Left kidney (tissue), 8 donors: ENCODE data around the gene PPHLN1. TPM values are rescaled to one million over a fixed set of nuclear protein-coding genes. Genes with fewer than 3 reads are reported as not detected.
A peak's percentile ranks its signal among the peaks of the same experiment; 100 is the strongest.

Experiments used
- DNase-seq: peaks from one replicate; pipeline ENCODE4 v3.0.0-alpha.2; 2013
- long read RNA-seq, 8 donors: transcript quantifications; one replicate each; lab custom pipeline, GENCODE V29; 2026
- polyA plus RNA-seq: library from polyadenylated mRNA; unstranded; fragments of 120-200 nt; gene quantifications from one replicate; pipeline ENCODE4 v1.2.1, GENCODE V29; 2013; ENCODE audit not compliant: insufficient read length

PPHLN1 gene, protein sequence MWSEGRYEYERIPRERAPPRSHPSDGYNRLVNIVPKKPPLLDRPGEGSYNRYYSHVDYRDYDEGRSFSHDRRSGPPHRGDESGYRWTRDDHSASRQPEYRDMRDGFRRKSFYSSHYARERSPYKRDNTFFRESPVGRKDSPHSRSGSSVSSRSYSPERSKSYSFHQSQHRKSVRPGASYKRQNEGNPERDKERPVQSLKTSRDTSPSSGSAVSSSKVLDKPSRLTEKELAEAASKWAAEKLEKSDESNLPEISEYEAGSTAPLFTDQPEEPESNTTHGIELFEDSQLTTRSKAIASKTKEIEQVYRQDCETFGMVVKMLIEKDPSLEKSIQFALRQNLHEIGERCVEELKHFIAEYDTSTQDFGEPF
- polyA plus RNA-seq, result 79.3 TPM
- long read RNA-seq, donor 1, full-length matches to known transcripts, result 16 of 21 reads
- long read RNA-seq, donor 1, partial matches to known transcripts, result 5 of 21 reads
- long read RNA-seq, donor 1, other reads (novel, unspliced or antisense), result 0 of 21 reads
- long read RNA-seq, donor 2, full-length matches to known transcripts, result 33 of 47 reads
- long read RNA-seq, donor 2, partial matches to known transcripts, result 8 of 47 reads
- long read RNA-seq, donor 2, other reads (novel, unspliced or antisense), result 6 of 47 reads
- long read RNA-seq, donor 3, full-length matches to known transcripts, result 25 of 63 reads
- long read RNA-seq, donor 3, partial matches to known transcripts, result 33 of 63 reads
- long read RNA-seq, donor 3, other reads (novel, unspliced or antisense), result 5 of 63 reads
- long read RNA-seq, donor 4, full-length matches to known transcripts, result 8 of 65 reads
- long read RNA-seq, donor 4, partial matches to known transcripts, result 50 of 65 reads
- long read RNA-seq, donor 4, other reads (novel, unspliced or antisense), result 7 of 65 reads
- long read RNA-seq, donor 5, full-length matches to known transcripts, result 37 of 43 reads
- long read RNA-seq, donor 5, partial matches to known transcripts, result 6 of 43 reads
- long read RNA-seq, donor 5, other reads (novel, unspliced or antisense), result 0 of 43 reads
- long read RNA-seq, donor 6, full-length matches to known transcripts, result 27 of 47 reads
- long read RNA-seq, donor 6, partial matches to known transcripts, result 20 of 47 reads
- long read RNA-seq, donor 6, other reads (novel, unspliced or antisense), result 0 of 47 reads
- long read RNA-seq, donor 7, full-length matches to known transcripts, result 47 of 437 reads
- long read RNA-seq, donor 7, partial matches to known transcripts, result 306 of 437 reads
- long read RNA-seq, donor 7, other reads (novel, unspliced or antisense), result 84 of 437 reads
- long read RNA-seq, donor 8, full-length matches to known transcripts, result 17 of 118 reads
- long read RNA-seq, donor 8, partial matches to known transcripts, result 63 of 118 reads
- long read RNA-seq, donor 8, other reads (novel, unspliced or antisense), result 38 of 118 reads

DNA sequence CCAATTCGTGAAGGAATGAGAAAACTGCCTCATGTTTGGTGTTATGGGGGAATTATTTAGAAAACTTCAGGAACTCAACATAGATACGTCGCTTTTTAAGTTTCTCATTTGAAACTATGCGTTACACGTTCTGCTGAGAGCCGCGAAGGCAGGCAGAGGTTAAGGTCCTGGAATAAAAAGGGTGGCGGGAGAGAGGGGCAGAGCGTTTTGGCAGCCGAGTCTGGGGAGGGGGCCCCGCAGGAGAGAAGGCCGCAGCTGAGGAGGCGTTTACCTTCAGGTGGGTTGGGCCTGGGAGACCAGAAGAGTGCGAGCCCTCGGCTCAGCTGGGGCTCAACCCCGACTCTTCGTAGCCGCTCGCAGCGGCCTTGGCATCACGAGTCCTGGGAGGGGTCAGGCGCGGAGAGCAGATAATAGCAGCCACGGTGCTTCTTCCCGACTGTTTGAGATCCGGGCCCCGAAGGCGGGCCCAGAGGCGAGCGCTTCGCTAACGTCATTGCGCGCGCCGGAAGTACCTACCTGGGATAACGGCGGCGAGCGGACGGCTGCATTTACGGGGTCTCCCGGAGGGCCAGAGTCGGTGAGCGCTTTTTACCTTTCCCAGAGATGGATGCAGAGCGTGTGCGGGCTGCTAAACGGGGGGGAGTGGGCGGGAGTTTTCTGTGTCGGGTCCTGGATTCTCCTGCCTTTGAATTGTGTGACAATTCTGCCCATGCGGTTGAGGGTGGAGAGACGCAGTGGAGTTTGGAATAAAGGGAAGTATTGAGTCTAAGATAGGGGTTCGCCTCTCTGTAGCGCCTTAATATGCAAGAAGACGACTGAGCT is at the start of gene PPHLN1, which contains the start of gene ZCRB1:
TSS of gene PPHLN1 (plus strand) at position 515 of the 822 bp plus-strand sequence. CDS start 9,736 bp downstream, outside the sequence.
TSS of gene ZCRB1 (minus strand) at position 442 of the 822 bp plus-strand sequence. CDS start 1,992 bp downstream, outside the sequence.
- peak; percentile 86 for DNase-seq

DNA sequence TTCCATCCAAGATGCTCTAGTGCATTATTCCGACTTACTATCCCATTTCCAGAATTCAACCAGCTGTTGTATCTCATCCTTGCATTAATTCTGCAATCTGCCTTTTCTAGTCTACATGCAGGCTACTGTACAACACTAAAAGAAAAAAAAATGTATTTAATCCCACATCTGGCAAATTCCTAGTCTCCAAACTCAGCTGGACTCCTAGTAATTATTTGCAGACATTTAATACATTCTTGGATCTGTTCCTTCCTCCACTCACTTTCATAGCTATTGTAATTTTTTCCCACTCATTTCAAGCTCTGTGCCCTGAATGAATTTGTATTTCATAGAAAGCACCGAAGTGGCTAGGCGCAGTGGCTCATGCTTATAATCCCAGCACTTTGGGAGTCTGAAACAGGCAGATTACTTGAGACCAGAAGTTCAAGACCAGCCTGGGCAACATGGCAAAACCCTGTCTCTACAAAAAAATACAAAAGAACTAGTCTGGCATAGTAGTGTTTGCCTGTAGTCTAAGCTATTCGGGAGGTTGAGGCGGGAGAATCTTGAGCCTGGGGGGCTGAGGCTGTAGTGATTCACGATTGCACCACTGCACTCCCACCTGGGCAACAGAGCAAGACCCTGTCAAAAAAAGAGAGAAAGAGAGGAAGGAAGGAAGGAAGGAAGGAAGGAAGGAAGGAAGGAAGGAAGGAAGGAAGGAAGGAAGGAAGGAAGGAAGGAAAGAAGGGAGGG is 48.4 kb upstream of the PPHLN1 start:
- no peak for DNase-seq

DNA sequence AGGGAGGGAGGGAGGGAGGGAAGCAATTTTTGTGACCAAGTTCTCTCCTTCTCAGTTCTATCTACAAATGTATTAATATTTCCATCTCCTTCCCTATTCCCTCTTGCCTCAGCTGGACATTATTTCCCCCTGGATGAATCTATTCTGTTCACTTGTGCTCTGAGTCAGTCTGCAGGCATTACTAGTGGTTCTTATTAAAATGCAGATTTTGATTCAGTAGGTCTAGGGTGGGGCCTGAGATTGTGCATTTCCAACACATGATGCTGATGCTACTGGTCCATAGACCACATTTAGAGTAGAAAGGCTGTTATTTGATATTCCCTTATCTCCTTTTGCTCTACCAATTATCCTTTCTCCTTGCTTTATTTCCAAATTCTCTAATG is 47.8 kb upstream of the PPHLN1 start:
- DNase-seq, result no peak

DNA sequence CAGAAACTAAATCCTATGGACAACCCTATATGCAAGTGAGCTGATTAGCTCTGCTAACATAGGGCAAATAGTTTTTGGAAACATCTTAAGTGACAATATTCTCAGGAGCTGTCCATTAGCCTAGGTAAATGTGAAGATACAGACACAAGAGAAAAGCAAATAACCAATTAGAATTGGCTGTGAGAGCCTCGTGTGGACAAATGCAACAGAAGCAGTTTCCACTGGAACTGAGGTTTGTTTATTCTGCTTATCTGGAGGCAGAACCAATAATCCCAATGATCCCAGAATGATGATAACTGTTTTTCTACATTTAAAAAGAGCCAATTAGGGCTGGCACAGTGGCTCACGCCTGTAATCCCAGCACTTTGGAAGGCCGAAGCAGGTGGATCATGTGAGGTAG is 44.7 kb upstream of the PPHLN1 start:
- no peak for DNase-seq

DNA sequence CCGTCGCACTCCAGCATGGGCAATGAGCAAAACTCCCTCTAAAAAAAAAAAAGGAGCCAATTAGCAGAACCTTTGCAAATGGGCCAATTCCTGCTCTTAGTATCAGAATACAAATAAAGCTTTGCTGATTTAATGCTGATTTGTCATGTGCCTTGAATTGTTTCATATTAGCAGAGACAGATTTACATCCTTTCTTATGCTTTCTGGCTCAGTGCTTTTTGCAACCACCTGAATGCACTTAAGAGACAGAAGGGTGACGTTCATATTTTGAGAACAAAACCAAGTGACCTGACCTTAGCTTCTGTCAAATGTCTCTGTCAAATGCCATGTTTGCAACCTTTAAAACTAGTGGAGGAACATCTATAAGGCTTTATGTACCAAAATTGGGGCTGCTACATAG is 44.1 kb upstream of the PPHLN1 start:
- DNase-seq, result no peak

DNA sequence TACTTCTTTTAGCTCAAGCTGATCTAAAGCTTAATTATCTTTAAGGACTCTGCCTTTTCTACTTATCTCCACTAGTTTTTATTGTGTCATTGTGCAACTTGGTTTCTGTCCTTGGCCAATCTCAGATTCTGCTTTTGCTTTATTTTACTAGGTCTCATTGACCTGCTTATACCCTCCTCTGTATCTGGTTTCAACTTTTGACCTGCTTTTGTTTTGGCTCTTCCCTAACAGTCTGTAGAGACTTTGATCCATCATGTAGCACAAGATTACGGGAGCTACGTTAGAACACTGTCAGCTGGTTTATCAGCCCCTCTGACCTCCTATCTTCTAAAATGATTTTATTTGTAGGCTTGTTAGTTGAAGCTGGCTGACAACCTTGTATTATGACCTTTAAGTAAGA is 43.7 kb upstream of the PPHLN1 start:
- no peak for DNase-seq

DNA sequence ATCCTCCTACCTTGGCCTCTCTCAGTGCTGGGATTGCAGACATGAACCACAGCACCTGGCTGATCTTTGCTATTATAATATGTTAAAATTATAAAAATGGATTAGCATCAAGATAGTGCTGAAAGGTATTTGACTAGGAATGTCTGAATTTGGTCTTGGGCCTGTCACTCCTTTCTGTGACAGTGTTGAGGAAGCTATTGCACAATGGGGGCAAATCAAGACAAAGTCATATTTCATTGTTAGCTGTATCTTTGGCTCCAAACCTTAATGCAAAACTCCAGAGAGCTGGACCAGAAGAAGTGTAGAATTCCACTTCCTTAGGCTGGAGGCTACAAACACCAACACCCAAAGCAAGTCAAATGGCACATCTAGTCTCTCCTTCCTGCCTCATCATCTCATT is 42.2 kb upstream of the PPHLN1 start:
- no peak for DNase-seq

DNA sequence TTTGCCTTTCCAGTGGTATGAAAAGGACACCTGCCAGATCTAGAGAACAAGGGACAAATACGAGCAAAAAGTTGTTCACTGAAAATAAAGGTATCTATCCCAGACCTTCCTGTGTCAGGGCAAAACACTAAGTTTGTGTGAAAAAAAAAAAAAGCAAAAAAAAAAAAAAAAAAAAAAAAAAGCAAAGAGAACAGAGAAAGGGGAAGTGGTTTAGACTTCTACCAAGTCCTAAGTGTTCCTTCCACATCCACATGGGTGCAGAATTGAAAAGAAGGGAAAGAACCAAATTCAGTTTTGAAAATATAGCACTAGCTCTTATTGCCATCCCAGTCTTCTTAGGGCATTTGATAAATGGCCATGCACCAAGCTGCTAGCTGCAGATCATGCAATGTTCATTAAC is 41.8 kb upstream of the PPHLN1 start:
- DNase-seq, result no peak

DNA sequence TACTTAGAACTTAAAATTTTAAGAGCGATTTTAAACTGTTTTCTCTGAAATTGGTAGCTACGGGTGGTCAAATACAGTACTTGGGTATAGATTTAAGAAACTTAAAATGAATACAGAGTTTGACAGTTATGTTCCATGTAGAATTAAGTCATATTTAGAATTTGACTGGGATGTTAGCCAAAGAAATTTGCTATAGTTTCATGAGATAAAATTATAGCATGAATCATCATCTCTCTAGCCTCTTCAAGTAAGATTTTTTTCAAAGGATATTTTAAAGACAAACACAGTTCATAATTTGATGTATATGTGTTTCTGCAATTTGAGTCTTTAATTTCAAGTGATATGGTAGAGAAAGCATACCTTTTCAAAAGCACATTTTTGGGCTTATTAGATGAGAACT is 41.1 kb upstream of the PPHLN1 start:
- DNase-seq, result no peak

DNA sequence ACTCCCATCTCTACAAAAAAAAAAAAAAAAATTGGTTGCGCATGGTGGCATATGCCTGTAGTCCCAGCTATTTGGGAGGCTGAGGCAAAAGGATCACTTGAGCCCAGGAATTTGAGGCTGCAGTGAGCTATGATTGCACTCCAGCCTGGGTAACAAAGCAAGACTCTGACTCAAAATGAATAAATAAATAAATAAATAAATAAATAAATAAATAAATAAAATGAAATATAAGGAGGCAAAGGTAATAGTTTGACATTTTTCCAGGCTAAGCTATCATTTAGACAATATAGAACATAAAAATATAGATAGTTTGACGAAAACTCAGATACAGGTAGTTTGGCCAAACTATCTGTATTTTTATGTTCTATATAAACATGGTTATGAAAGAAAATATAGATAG is 40.5 kb upstream of the PPHLN1 start:
- no peak for DNase-seq

DNA sequence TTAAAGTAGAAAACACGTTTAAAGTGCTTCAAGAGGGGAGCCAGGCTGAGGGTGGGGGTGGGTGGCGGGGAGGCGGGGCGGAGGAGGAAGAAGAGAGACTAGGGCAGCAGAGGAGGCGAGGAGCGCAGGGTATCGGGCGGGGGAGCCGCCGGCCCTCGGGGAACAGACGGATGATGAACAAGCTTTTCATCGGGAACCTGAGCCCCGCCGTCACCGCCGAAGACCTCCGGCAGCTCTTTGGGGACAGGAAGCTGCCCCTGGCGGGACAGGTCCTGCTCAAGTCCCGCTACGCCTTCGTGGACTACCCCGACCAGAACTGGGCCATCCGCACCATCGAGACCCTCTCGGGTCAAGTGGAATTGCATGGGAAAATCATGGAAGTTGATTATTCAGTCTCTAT is 39.2 kb upstream of the PPHLN1 start:
- no peak for DNase-seq

DNA sequence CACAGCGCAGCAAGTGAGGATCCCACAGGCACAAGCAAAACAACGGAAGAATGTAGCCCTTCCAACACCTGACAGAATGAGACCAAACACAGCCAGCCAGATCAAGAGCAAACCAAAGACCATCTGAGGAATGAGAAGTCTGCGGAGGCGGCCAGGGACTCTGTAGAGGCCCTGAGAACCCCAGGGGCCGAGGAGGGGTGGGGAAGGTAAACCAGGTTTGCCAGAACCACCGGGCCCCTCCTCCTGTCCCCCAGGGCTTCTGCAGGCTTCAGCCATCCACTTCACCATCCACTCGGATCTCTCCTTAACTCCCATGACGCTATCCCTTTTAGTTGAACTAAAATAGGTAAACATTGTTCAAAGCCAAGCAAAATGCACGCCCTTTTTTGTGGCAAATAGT is 37.4 kb upstream of the PPHLN1 start:
- DNase-seq, result no peak

DNA sequence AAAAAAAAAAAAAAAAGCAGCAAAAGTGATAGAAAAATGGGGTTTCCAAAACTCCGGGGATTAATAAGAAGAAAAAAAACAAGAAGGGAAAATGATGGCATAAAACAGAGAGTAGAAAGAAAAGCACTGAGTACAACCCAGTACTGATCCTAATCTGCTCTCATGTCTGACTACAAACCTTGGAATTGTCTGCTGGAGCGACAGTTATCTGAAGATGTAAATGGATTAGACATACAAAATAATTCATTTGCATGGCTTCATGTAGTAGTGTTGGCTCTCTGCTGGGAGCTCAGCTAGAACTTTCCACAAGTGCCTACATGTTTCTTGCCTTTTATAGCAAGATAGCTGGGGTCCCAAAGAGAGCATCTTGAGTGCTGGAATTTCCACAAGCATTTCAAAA is 34.3 kb upstream of the PPHLN1 start:
- no peak for DNase-seq

DNA sequence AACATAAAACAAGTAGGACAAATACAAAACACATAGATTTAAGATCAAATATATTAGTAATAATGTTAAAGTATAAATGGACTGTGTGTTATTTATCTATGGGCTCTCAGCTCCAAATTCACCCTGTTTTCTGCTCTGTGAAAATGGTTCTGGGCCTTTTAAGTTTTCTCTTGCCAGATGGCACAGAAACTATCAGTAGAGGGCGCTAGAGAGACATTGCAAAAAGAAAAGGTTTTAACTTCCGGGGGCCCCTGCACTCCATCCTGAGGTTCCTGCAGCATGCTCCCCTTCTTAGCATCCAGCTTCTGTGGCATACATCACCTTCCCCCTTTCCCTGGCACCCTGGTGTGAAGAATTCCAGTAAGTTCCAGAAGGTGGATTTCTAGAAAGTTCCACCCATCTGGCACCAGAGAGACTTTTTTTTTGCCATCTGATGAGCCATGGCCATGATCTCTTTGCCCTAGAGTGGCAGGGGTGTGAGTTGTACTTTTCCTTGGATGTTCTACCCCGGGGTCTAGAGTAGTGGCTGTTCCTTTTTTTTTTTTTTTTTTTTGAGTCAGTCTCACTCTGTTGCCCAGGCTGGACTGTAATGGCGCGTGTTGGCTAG is 29.4 kb upstream of the PPHLN1 start:
- no peak for DNase-seq

DNA sequence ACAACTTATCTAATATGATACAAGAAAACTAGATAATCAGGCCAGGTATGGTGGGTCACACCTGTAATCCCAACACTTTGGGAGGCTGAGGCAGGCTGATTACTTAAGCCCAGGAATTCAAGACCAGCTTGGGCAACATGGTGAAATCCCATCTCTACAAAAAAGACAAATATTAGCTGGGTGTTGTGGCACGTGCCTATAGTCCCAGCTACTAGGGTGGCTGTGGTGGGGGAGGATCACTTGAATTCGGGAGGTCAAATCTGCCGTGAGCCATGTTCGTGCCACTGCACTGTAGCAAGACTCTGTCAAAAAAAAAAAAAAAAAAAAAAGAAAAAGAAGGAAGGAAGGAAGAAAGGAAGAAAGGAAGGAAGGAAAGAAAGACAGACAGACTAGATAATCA is 27.1 kb upstream of the PPHLN1 start:
- no peak for DNase-seq

DNA sequence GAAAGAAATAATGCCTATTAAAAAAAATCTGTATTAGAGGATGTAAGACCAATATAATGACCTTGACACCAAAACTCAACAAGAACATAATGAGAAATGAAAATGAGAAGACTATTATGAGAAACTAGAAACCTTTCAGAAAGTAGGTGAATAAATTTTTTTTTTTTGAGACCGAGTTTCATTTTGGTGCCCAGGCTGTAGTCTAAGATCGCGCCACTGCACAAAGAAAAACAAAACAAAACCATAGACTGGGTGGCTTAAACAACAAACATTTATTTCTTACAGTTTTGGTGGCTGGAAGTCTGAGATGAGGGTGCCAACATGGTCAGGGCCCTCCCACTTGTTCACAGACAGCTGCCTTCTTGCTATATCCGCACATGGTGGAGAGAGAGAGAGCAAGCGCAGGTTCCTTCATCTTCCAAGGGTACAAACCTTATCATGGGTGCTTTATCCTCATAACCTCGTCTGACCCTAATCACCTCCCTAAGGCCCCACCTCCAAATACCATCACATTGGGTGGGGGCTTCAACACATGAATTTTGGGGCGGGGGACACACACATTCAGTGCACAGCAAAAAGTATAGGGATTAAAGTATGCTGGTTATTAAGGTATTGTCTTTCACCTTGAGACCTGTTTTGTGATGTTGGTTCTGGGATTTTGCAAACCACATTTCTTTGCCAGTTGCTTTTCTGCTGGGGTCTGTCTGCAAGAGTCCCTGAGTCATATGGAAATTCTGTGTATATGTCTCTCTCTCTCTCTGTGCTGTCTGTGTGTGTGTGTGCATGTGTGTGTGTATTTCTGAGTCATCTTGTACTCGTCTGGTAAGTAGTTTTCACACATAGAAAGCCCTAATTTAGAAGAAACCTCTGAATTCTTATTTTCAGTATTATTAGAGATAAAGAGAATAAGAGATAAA is 26.3 kb upstream of the PPHLN1 start:
- DNase-seq, result no peak

DNA sequence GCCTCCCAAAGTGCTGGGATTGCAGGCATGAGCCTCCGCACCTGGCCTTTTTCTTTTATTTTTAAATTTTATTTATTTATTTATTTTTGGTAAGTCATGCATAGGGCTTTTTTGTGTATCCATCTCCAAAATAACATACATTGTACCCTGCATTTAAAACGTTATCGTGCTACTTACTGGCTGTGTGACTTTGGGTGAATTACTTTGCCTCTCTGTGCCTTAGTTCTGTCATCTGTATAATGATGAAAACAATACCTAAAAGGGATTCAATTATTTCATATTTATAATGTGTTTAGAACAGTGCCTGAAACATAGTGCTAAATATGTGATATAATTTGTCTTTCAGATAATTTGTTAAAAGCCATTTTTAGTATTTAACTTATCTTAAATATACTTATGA is 19.7 kb upstream of the PPHLN1 start:
- DNase-seq, result no peak

DNA sequence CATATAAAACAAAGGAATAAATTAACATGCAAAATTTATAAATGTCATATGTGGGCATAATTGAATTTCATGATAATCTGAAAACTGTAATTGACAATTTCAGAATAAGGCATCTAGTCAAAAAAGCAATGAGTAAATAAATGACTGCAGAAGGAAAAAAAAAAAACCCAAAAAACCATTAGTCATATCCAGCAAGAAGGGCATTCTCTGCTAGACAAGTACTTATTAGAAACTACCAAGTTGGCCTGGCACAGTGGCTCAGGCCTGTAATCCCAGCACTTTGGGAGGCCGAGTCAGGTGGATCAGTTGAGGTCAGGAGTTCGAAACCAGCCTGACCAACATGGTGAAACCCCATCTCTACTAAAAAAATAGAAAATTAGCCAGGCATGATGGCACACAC is 17.6 kb upstream of the PPHLN1 start:
- no peak for DNase-seq

DNA sequence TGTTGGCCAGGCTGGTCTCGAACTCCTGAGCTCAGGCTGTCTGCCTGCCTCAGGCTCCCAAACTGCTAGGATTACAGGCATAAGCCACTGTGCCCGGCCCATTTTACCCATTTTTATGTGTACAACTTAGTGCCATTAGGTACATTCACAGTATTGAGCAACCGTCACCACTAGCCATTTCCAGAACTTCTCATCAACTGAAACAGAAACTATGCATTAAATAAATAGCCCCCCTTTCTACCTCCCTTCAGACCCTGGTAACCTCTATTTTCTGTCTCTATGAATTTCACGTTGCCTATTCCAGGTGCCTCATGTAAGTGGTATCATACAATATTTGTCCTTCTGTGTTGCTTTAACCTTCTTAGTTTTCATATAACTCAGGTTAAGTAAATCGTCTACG is 16.0 kb upstream of the PPHLN1 start:
- no peak for DNase-seq
